ENCODE results near the gene ALDH1B1. TPM values are rescaled to one million over a fixed set of nuclear protein-coding genes. Genes with fewer than 3 reads are reported as not detected.

The ALDH1B1 gene
- total RNA-seq, 2 donors from 2014 or later = 47.7 to 59.9 TPM

GRCh38 chr9:38387066-38387465, 5.4 kb upstream of the ALDH1B1 start:
- TF ChIP-seq CTCF (conservative IDR thresholded peaks at IDR 0.05) = no peak

GRCh38 chr9:38387751-38388150, 4.8 kb upstream of the ALDH1B1 start:
- Histone ChIP-seq H3K27ac (ENCODE audit: low read depth, low read length) (no peak overlapping the region), H3K4me3 (ENCODE audit: low read length) (no peak overlapping the region), H3K36me3 (ENCODE audit: control insufficient read depth, insufficient read depth, low read length) (no peaks in the 10 kb centered on the region), H3K9me3 (ENCODE audit: control insufficient read depth, low read length) (peaks cover 12% of the 10 kb centered on the region), H3K4me1 (ENCODE audit: control insufficient read depth, insufficient read depth, low read length) (peaks cover 9% of the 10 kb centered on the region), H3K9ac (ENCODE audit: extremely low read depth, low read length, poor library complexity, severe bottlenecking) (no peak overlapping the region), H3K27me3 (ENCODE audit: control insufficient read depth, insufficient read depth, low read length, poor library complexity, severe bottlenecking) (no peaks in the 10 kb centered on the region)
- peaks cover 38% of the 10 kb centered on the region for H3K4me1 Mint-ChIP-seq
- 92 to 100% methylated on average over 2 to 4 of the region's 4 CpGs for WGBS, 2 experiments (ENCODE audit: insufficient coverage in 1 of 2, insufficient read length in 1 of 2)
- no peaks in the 10 kb centered on the region for H3K36me3 Mint-ChIP-seq (ENCODE audit: low read depth)
- peaks cover 38% of the 10 kb centered on the region for H3K27me3 Mint-ChIP-seq (ENCODE audit: insufficient read depth)
- no peak overlapping the region for H3K4me3 Mint-ChIP-seq
- no peak for TF ChIP-seq CTCF (conservative IDR thresholded peaks at IDR 0.05)
- peaks cover 20% of the 10 kb centered on the region for H3K9me3 Mint-ChIP-seq
- no peak overlapping the region for H3K27ac Mint-ChIP-seq
- no peak for DNase-seq

More at GRCh38 chr9:38387066-38387465, 5.4 kb upstream of the ALDH1B1 start:
- DNase-seq = no peak
- Mint-ChIP-seq H3K4me3 (no peak overlapping the region), H3K27me3 (ENCODE audit: insufficient read depth) (peaks cover 41% of the 10 kb centered on the region), H3K36me3 (ENCODE audit: low read depth) (no peaks in the 10 kb centered on the region), H3K4me1 (peaks cover 40% of the 10 kb centered on the region), H3K27ac (no peak overlapping the region), H3K9me3 (peaks cover 20% of the 10 kb centered on the region)
- Histone ChIP-seq H3K4me1 (ENCODE audit: control insufficient read depth, insufficient read depth, low read length) (peaks cover 9% of the 10 kb centered on the region), H3K4me3 (ENCODE audit: low read length) (no peak overlapping the region), H3K9ac (ENCODE audit: extremely low read depth, low read length, poor library complexity, severe bottlenecking) (no peak overlapping the region), H3K9me3 (ENCODE audit: control insufficient read depth, low read length) (peaks cover 12% of the 10 kb centered on the region), H3K36me3 (ENCODE audit: control insufficient read depth, insufficient read depth, low read length) (no peaks in the 10 kb centered on the region), H3K27ac (ENCODE audit: low read depth, low read length) (no peak overlapping the region), H3K27me3 (ENCODE audit: control insufficient read depth, insufficient read depth, low read length, poor library complexity, severe bottlenecking) (no peaks in the 10 kb centered on the region)
- 97% methylated on average over 1 of the region's 1 CpG; no CpG with 5 or more reads in 1 of the 2 experiments for WGBS, 2 experiments (ENCODE audit: insufficient coverage in 1 of 2, insufficient read length in 1 of 2)

DNA sequence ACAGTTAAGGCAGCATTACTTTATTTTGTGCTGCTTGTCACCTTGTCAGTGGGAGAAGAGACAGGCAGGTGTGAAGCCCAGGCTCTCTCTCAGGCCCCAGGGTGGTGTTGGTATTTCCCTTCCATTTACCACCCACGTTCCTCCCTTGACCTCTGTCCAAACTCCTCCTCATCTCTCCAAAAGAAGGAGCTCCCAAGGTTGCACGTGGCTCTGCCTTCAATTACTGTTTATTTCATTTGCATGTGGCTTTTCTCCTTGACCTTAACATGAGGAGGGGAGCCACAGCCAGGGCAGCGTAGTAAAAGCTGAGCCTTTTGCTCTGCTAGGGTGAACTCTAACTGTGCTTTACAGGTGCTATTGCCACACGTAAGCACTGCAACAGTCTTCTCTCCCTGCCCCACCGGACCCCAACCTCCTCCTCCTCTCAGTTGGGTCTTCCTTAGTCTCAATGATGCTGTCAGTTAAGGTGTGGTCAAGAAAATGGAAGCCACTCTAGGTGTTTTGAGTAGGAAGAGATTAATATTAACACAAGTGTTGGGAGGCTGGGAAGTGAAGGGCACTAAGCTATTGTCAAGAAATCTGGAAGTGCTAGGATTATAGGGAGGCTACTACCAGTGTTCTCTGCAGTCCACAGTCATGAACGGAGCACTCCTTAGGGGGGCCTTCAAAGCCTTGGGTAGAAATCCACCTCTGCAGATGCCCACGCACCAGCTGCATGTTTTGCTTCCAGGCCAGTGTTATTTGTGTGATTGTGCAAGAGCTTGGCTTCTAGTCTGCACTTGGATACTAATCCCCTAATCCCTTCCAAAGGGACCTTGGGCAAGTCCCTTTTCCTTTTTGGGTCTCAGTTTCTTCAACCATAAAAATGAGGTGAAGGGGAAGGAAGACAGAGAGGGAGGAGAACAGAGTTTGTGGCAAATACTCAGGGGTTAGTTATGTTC, 3.9 kb upstream of the ALDH1B1 start:
- Histone ChIP-seq H3K4me3 (ENCODE audit: low read length) (no peak overlapping the region), H3K9ac (ENCODE audit: extremely low read depth, low read length, poor library complexity, severe bottlenecking) (no peak overlapping the region), H3K27me3 (ENCODE audit: control insufficient read depth, insufficient read depth, low read length, poor library complexity, severe bottlenecking) (no peaks in the 10 kb centered on the region), H3K27ac (ENCODE audit: low read depth, low read length) (no peak overlapping the region), H3K4me1 (ENCODE audit: control insufficient read depth, insufficient read depth, low read length) (peaks cover 9% of the 10 kb centered on the region), H3K36me3 (ENCODE audit: control insufficient read depth, insufficient read depth, low read length) (no peaks in the 10 kb centered on the region), H3K9me3 (ENCODE audit: control insufficient read depth, low read length) (peaks cover 12% of the 10 kb centered on the region)
- WGBS, 2 experiments (ENCODE audit: insufficient coverage in 1 of 2, insufficient read length in 1 of 2) = 72 to 75% methylated on average over 6 to 7 of the region's 7 CpGs
- Mint-ChIP-seq H3K9me3 (peaks cover 20% of the 10 kb centered on the region), H3K27ac (no peak overlapping the region), H3K36me3 (ENCODE audit: low read depth) (no peaks in the 10 kb centered on the region), H3K4me3 (no peak overlapping the region), H3K27me3 (ENCODE audit: insufficient read depth) (peaks cover 33% of the 10 kb centered on the region), H3K4me1 (peaks cover 44% of the 10 kb centered on the region)
- TF ChIP-seq CTCF (conservative IDR thresholded peaks at IDR 0.05) = no peak
- DNase-seq = no peak
